Gastrocnemius medialis (tissue), 4 donors: Measurements from ENCODE around the gene PIK3R6.

Source experiments
- CTCF ChIP-seq, 5 experiments: fragments of 450-650 bp in 3 of 5; fragments of 200-600 bp in 2 of 5; sonication (generic) in 2 of 5; IDR thresholded peaks in 4 of 5; conservative IDR thresholded peaks in 1 of 5; 1 replicate in 4 of 5; 2 replicates in 1 of 5; pipeline ENCODE4 v1.5.1; 2016 to 2019; ENCODE audit warnings: antibody characterized with exemption in 5 of 5, mild to moderate bottlenecking in 3 of 5, moderate library complexity in 3 of 5
- POLR2A ChIP-seq, 2 donors: fragments of 450-650 bp; IDR thresholded peaks; one replicate each; pipeline ENCODE4 v1.6.1; 2017; ENCODE audit warnings: antibody characterized with exemption in 2 of 2, mild to moderate bottlenecking in 2 of 2, moderate library complexity in 2 of 2

GRCh38 chr17:8859027-8859803 lies 8.3 kb downstream of the PIK3R6 start:
- TF ChIP-seq POLR2A (IDR thresholded peaks at IDR 0.05) (no peak), CTCF (IDR thresholded peaks at IDR 0.05 in 4 of 5, conservative IDR thresholded peaks at IDR 0.05 in 1 of 5) (no peak)
